Measurements from ENCODE around the gene RPL3.

DNA sequence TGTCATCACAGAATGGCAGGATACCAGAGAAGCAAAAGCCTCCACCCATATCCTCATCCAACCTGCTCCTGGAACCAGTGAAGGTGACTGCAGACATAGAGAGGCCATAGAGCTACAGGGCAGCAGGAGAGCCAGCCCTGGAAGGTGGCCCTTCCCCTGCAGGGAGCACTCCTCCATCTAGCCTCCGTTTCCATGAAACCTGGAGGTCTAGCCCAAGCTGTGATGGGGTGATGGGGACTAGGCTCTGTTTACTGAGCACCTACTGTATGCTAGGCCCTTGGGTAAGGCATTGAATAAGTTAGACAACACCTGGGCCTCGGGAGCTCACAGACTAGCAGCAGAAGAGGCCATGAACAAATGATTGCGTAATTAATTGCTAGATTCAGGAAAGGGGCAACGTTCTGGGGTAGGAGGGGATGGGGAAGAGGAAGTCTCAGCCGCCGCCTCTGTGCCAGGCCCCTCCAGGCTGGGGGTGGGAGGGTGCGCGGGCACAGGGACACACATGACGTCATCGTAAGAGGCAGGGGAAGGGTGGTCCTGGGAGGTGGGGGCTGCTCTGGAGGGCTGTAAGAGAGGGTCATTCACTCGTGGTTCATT lies 29.6 kb upstream of the RPL3 start:
- TF ChIP-seq ZSCAN18 (CRISPR knock-in tag; IDR thresholded peaks at IDR 0.05) (no peak), JUN (CRISPR knock-in tag; IDR thresholded peaks at IDR 0.05) (no peak), MAX (CRISPR knock-in tag; IDR thresholded peaks at IDR 0.05) (no peak), USF1 (CRISPR knock-in tag; IDR thresholded peaks at IDR 0.05) (no peak), CREB1 (CRISPR knock-in tag; IDR thresholded peaks at IDR 0.05) (no peak), TEAD1 (CRISPR knock-in tag; IDR thresholded peaks at IDR 0.05) (no peak)
- TF ChIP-seq, protein P1, sequence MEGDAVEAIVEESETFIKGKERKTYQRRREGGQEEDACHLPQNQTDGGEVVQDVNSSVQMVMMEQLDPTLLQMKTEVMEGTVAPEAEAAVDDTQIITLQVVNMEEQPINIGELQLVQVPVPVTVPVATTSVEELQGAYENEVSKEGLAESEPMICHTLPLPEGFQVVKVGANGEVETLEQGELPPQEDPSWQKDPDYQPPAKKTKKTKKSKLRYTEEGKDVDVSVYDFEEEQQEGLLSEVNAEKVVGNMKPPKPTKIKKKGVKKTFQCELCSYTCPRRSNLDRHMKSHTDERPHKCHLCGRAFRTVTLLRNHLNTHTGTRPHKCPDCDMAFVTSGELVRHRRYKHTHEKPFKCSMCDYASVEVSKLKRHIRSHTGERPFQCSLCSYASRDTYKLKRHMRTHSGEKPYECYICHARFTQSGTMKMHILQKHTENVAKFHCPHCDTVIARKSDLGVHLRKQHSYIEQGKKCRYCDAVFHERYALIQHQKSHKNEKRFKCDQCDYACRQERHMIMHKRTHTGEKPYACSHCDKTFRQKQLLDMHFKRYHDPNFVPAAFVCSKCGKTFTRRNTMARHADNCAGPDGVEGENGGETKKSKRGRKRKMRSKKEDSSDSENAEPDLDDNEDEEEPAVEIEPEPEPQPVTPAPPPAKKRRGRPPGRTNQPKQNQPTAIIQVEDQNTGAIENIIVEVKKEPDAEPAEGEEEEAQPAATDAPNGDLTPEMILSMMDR (IDR thresholded peaks at IDR 0.05) = no peak
